Effector memory CD4-positive, alpha-beta T cell (primary cell): Measurements from ENCODE around the gene LIX1.

ENCODE experiments used
- DNase-seq, 3 donors: peaks; one replicate each; pipeline ENCODE4 v3.0.0-alpha.2; 2020
- H3K27ac ChIP-seq: 2 replicates; pipeline ENCODE4 v1.7.0; 2013; ENCODE audit warnings: mild to moderate bottlenecking, low read length, moderate library complexity; ENCODE audit not compliant: insufficient read depth, poor library complexity, severe bottlenecking
- H3K27me3 ChIP-seq: replicated peaks from 2 replicates; pipeline ENCODE4 v1.7.0; 2013; ENCODE audit warnings: mild to moderate bottlenecking, low read length; ENCODE audit not compliant: insufficient read depth, control insufficient read depth, poor library complexity, severe bottlenecking
- H3K36me3 ChIP-seq: 2 replicates; pipeline ENCODE4 v1.7.0; 2013; ENCODE audit warnings: mild to moderate bottlenecking, low read length, moderate library complexity; ENCODE audit not compliant: control insufficient read depth, insufficient read depth
- H3K4me1 ChIP-seq: 2 replicates; pipeline ENCODE4 v1.7.0; 2013; ENCODE audit warnings: low read length, mild to moderate bottlenecking; ENCODE audit not compliant: control insufficient read depth, insufficient read depth, poor library complexity, severe bottlenecking
- H3K4me3 ChIP-seq: 2 replicates; pipeline ENCODE4 v1.7.0; 2013; ENCODE audit warnings: low read length, low read depth, mild to moderate bottlenecking; ENCODE audit not compliant: insufficient read depth, poor library complexity, severe bottlenecking
- H3K9me3 ChIP-seq: 2 replicates; pipeline ENCODE4 v1.7.0; 2013; ENCODE audit warnings: mild to moderate bottlenecking, low read length, moderate library complexity; ENCODE audit not compliant: control insufficient read depth

Gene LIX1

GRCh38 chr5:97111616-97112015 is 30.8 kb downstream of the LIX1 start:
- H3K27ac ChIP-seq, result no peak overlapping the region
- H3K27me3 ChIP-seq, result no peaks in the 10 kb centered on the region
- H3K4me3 ChIP-seq, result no peak overlapping the region
- no peaks in the 10 kb centered on the region for H3K36me3 ChIP-seq
- DNase-seq, result no peak
- no peaks in the 10 kb centered on the region for H3K4me1 ChIP-seq
- H3K9me3 ChIP-seq, result no peaks in the 10 kb centered on the region

DNA sequence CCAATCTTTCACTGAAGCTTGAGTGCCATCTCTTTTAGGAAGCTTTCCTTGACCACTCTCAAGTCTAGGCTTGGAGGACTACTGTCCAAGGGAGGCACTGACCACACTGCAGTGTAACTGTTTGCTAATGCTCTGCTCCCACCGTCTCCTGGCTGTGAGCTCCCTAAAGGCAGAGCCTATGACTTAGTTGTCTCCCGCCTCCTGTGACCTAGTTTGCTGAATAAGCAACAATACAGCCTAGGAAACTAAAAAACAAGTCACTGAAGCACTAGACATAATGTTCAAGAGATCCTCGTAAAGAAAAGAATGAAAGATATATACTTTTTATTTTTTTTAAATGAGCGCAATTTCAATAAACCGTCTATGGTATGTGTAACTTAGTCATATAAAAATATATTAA is 31.4 kb downstream of the LIX1 start:
- no peak for DNase-seq
- Histone ChIP-seq H3K36me3 (no peaks in the 10 kb centered on the region), H3K27me3 (no peaks in the 10 kb centered on the region)

GRCh38 chr5:97107318-97107717 is 35.1 kb downstream of the LIX1 start:
- no peaks in the 10 kb centered on the region for H3K9me3 ChIP-seq

More for the DNA sequence above, 31.4 kb downstream of the LIX1 start:
- Histone ChIP-seq H3K27ac (no peak overlapping the region), H3K9me3 (no peaks in the 10 kb centered on the region), H3K4me1 (no peaks in the 10 kb centered on the region), H3K4me3 (no peak overlapping the region)

DNA sequence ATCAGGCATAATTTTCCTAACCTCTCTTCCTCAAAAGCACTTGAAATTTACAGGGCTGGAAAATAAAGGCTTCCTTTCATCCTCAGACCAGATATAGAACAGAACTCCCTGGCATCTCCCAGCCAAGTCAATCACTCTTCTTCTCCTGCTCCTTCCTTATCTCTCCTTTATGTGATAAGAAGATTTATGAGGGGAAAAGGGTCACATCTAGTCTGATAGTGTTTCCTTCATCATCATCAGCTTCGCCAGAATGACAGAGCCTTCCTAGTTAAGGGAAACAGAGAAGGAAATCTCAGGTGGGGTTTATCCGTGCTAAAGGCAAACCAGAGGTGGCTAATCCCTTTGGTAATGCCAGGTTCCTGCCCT is 36.2 kb downstream of the LIX1 start:
- no peaks in the 10 kb centered on the region for H3K36me3 ChIP-seq
- H3K4me1 ChIP-seq, result no peaks in the 10 kb centered on the region
- no peaks in the 10 kb centered on the region for H3K9me3 ChIP-seq
- no peak overlapping the region for H3K4me3 ChIP-seq
- no peak for DNase-seq
- H3K27ac ChIP-seq, result no peak overlapping the region
- no peaks in the 10 kb centered on the region for H3K27me3 ChIP-seq

More at GRCh38 chr5:97107318-97107717, 35.1 kb downstream of the LIX1 start:
- H3K27me3 ChIP-seq, result no peaks in the 10 kb centered on the region
- no peaks in the 10 kb centered on the region for H3K4me1 ChIP-seq
- no peak overlapping the region for H3K27ac ChIP-seq
- DNase-seq, result no peak
- no peak overlapping the region for H3K4me3 ChIP-seq
- H3K36me3 ChIP-seq, result no peaks in the 10 kb centered on the region

DNA sequence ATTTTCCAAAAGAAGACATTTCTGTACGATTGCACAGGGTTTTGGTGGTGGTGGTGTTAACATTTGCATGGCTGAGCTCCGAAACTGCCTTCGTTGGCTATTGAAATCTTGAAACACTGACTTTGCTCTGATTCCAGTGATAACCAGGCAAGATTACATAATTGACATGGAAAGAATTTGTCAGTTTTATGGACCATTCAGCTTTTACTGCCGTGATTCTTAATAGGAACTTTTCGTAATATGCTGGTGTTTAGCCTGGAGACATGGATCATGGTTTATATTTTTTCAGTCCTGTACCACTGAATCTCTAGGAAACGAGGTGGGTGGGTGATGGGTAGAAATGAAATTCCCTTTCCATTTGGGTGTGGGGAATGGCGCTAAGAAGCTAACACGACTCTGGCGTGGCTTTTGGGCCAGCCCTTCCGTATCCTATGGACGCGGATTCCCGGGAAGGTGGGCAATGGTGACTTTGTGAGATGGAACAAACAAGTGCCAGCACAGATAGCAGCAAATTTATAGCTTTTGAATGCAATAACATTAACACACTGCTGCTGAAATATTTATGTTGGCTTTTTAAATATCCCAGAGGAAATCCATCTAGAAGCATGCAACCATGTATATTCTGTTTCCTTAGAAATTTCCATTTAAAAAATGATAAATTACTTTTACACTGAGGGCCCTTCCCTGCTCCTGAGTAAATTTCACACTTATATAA is 36.8 kb downstream of the LIX1 start:
- DNase-seq, result no peak
- Histone ChIP-seq H3K27ac (no peak overlapping the region), H3K27me3 (no peaks in the 10 kb centered on the region), H3K9me3 (no peaks in the 10 kb centered on the region), H3K4me3 (no peak overlapping the region), H3K36me3 (no peaks in the 10 kb centered on the region), H3K4me1 (no peaks in the 10 kb centered on the region)

DNA sequence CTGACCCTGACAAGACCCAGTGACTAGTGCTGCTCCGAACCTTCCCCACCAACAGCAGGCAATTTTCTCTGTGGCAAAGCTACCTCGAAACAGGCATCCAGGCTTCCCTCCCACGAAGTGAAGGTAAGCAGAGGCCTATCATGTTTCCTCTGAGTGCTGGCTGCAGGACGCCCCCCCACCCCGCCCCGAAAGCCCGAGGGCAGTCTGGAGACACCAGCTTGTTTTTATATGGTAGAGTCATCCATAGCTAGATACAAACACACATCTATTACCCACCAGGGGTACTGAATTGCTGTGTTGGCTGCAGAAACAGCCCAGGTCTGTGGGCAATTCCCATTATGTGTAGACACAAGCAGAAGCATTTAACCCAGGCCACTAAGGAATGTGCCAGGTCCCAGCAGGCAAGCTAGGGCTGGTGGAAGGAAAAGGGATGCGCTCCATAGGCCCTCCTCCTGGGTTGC is 40.4 kb downstream of the LIX1 start:
- DNase-seq, result no peak

DNA sequence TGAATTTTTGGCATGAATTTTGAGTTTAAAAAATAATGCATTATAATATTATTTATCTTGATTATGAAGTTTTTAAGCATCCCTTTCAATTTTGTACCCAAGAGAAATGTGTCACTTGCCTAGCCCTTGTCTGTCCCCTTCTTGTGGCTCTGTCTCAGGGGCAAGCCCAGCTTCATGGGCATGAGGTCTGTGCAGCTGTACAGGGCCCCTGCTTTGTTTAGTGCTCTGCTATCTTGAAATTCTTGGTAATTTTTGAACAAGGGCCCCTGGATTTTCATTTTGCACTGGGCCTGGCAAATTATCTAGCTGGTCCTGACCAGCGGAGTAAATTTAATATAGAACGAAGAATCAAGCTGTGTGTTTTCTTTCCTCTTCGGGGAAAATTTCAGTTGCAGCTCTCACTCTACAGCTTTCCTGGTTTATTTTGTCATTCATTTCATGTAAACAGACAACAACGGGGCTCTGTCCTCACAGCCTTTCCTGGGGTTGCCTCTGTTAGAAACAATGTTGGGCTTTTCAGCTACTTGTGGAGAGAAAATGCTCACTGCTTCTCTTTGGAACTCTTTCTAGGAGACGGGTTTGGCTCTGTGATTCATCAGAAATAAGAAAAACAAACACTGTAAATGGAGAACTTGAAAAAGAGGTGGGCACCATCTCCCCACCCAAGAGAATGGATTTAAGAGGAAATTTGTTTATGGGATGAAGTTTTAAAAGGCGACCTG is 41.1 kb downstream of the LIX1 start:
- H3K27ac ChIP-seq, result no peak overlapping the region
- DNase-seq, result no peak
- H3K4me3 ChIP-seq, result no peak overlapping the region
- H3K27me3 ChIP-seq, result no peaks in the 10 kb centered on the region
- no peaks in the 10 kb centered on the region for H3K4me1 ChIP-seq
- H3K36me3 ChIP-seq, result no peaks in the 10 kb centered on the region
- H3K9me3 ChIP-seq, result no peaks in the 10 kb centered on the region

More for the DNA sequence above, 40.4 kb downstream of the LIX1 start:
- Histone ChIP-seq H3K27me3 (no peaks in the 10 kb centered on the region), H3K36me3 (no peaks in the 10 kb centered on the region), H3K9me3 (no peaks in the 10 kb centered on the region), H3K27ac (no peak overlapping the region), H3K4me3 (no peak overlapping the region), H3K4me1 (no peaks in the 10 kb centered on the region)

- H3K27ac ChIP-seq, result no peak overlapping the region
- H3K4me1 ChIP-seq, result no peaks in the 10 kb centered on the region
- no peak overlapping the region for H3K4me3 ChIP-seq
- no peak for DNase-seq
- H3K9me3 ChIP-seq, result no peaks in the 10 kb centered on the region
- no peaks in the 10 kb centered on the region for H3K27me3 ChIP-seq
- H3K36me3 ChIP-seq, result no peaks in the 10 kb centered on the region
Observed at GRCh38 chr5:97100476-97100875, 41.9 kb downstream of the LIX1 start.

GRCh38 chr5:97098922-97099321 is 43.5 kb downstream of the LIX1 start:
- no peak overlapping the region for H3K4me3 ChIP-seq

More at GRCh38 chr5:97098922-97099321, 43.5 kb downstream of the LIX1 start:
- H3K27ac ChIP-seq, result no peak overlapping the region
- H3K27me3 ChIP-seq, result no peaks in the 10 kb centered on the region
- no peak for DNase-seq
- no peaks in the 10 kb centered on the region for H3K9me3 ChIP-seq
- H3K36me3 ChIP-seq, result no peaks in the 10 kb centered on the region
- H3K4me1 ChIP-seq, result no peaks in the 10 kb centered on the region
